ENCODE measurements around the gene BTG4.

GRCh38 chr11:111538407-111539114, 26.4 kb upstream of the BTG4 start:
- no peak for TF ChIP-seq MYC (IDR thresholded peaks at IDR 0.05; ENCODE audit: low read depth, low read length)
- no peak for TF ChIP-seq CTCF (IDR thresholded peaks at IDR 0.05; ENCODE audit: extremely low read depth in 1 of 2, insufficient read depth in 1 of 2, low read depth in 1 of 2, low read length in 2 of 2)
- no peak for TF ChIP-seq POLR2A (IDR thresholded peaks at IDR 0.05; ENCODE audit: low read depth, low read length)
- TF ChIP-seq EZH2 (IDR thresholded peaks at IDR 0.05; ENCODE audit: borderline replicate concordance, low read depth, low read length, severe bottlenecking), result no peak
- TF ChIP-seq JUN (IDR thresholded peaks at IDR 0.05; ENCODE audit: borderline replicate concordance, insufficient read depth, insufficient read length, low read depth), result no peak
- no peak for TF ChIP-seq POLR2AphosphoS5 (IDR thresholded peaks at IDR 0.05; ENCODE audit: insufficient read depth, low read depth, low read length)
- no peak for TF ChIP-seq GATA2 (IDR thresholded peaks at IDR 0.05; ENCODE audit: insufficient read depth, insufficient read length, low read depth, low read length)
- no peak for TF ChIP-seq MAX (IDR thresholded peaks at IDR 0.05; ENCODE audit: insufficient read depth, insufficient read length)
- no peak for TF ChIP-seq FOS (IDR thresholded peaks at IDR 0.05; ENCODE audit: borderline replicate concordance, insufficient read depth, low read length)
